ENCODE results near the gene QPCTL. TPM values are rescaled to one million over a fixed set of nuclear protein-coding genes. Genes with fewer than 3 reads are reported as not detected.
"Not testable (repeated sequence)": the region's sequence is repeated elsewhere in the genome, so short reads cannot be mapped to it uniquely, and the experiment has no call there.

QPCTL gene
- total RNA-seq, 1 donor = 15.6 TPM

DNA sequence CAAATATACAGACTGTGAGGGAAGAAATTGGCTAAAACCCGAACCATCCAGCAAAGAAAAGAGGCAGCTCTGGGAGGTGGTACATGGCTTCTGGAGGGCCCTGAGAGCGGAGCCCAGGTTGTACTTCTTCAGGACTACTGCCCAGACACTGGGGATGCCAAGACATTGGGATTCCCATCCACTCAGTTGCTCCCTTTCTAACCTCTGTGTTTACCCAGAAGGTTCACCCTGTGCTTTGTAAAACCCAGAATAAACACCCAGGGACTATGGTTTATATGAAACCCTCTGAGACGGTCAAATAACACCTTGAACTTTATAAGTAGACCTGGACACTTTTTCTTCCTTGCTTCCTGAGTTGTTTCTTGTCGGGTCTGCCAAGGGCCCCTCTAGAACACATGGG is 50.5 kb downstream of the QPCTL start:
- Histone ChIP-seq H2AFZ (ENCODE audit: low read length) (no peak overlapping the region), H3K9me3 (ENCODE audit: low read depth, low read length) (no peaks in the 10 kb centered on the region), H4K20me1 (ENCODE audit: insufficient read depth, low read length) (no peaks in the 10 kb centered on the region), H3K79me2 (ENCODE audit: insufficient read depth, low read length) (no peaks in the 10 kb centered on the region), H3K36me3 (ENCODE audit: insufficient read depth, low read length) (no peaks in the 10 kb centered on the region), H3K27me3 (ENCODE audit: insufficient read depth, low read length) (peaks cover 5% of the 10 kb centered on the region), H3K4me1 (ENCODE audit: insufficient read depth, low read length) (no peaks in the 10 kb centered on the region), H3K27ac (ENCODE audit: low read depth, low read length) (no peak overlapping the region), H3K4me3 (ENCODE audit: insufficient read depth, low read length) (no peak overlapping the region), H3K4me2 (ENCODE audit: insufficient read depth, low read length) (no peak overlapping the region)
- TF ChIP-seq, protein P1, sequence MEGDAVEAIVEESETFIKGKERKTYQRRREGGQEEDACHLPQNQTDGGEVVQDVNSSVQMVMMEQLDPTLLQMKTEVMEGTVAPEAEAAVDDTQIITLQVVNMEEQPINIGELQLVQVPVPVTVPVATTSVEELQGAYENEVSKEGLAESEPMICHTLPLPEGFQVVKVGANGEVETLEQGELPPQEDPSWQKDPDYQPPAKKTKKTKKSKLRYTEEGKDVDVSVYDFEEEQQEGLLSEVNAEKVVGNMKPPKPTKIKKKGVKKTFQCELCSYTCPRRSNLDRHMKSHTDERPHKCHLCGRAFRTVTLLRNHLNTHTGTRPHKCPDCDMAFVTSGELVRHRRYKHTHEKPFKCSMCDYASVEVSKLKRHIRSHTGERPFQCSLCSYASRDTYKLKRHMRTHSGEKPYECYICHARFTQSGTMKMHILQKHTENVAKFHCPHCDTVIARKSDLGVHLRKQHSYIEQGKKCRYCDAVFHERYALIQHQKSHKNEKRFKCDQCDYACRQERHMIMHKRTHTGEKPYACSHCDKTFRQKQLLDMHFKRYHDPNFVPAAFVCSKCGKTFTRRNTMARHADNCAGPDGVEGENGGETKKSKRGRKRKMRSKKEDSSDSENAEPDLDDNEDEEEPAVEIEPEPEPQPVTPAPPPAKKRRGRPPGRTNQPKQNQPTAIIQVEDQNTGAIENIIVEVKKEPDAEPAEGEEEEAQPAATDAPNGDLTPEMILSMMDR (IDR thresholded peaks at IDR 0.05; ENCODE audit: extremely low read depth, low read depth, low read length) = no peak
- DNase-seq (ENCODE audit: insufficient read length, low spot score, missing footprints) = no peak

- Histone ChIP-seq H3K27me3 (ENCODE audit: insufficient read depth, low read length) (peaks cover 5% of the 10 kb centered on the region), H3K9me3 (ENCODE audit: low read depth, low read length) (no peaks in the 10 kb centered on the region), H3K79me2 (ENCODE audit: insufficient read depth, low read length) (no peaks in the 10 kb centered on the region), H4K20me1 (ENCODE audit: insufficient read depth, low read length) (no peaks in the 10 kb centered on the region), H3K36me3 (ENCODE audit: insufficient read depth, low read length) (no peaks in the 10 kb centered on the region), H3K4me2 (ENCODE audit: insufficient read depth, low read length) (no peak overlapping the region), H3K4me1 (ENCODE audit: insufficient read depth, low read length) (no peaks in the 10 kb centered on the region), H3K27ac (ENCODE audit: low read depth, low read length) (no peak overlapping the region), H3K4me3 (ENCODE audit: insufficient read depth, low read length) (no peak overlapping the region), H2AFZ (ENCODE audit: low read length) (no peak overlapping the region)
- no peak for DNase-seq (ENCODE audit: insufficient read length, low spot score, missing footprints)
- TF ChIP-seq, protein P1 (IDR thresholded peaks at IDR 0.05; ENCODE audit: extremely low read depth, low read depth, low read length) = no peak
Observed at GRCh38 chr19:45745606-45746005, 53.1 kb downstream of the QPCTL start.

GRCh38 chr19:45746866-45747265 is 54.4 kb downstream of the QPCTL start:
- Histone ChIP-seq H3K4me1 (ENCODE audit: insufficient read depth, low read length) (no peaks in the 10 kb centered on the region), H3K4me2 (ENCODE audit: insufficient read depth, low read length) (no peak overlapping the region), H3K36me3 (ENCODE audit: insufficient read depth, low read length) (no peaks in the 10 kb centered on the region), H3K4me3 (ENCODE audit: insufficient read depth, low read length) (no peak overlapping the region), H3K79me2 (ENCODE audit: insufficient read depth, low read length) (no peaks in the 10 kb centered on the region), H3K27ac (ENCODE audit: low read depth, low read length) (no peak overlapping the region), H3K27me3 (ENCODE audit: insufficient read depth, low read length) (peaks cover 5% of the 10 kb centered on the region), H2AFZ (ENCODE audit: low read length) (peak overlapping the region; percentile 29), H4K20me1 (ENCODE audit: insufficient read depth, low read length) (no peaks in the 10 kb centered on the region), H3K9me3 (ENCODE audit: low read depth, low read length) (no peaks in the 10 kb centered on the region)
- DNase-seq (ENCODE audit: insufficient read length, low spot score, missing footprints) = peak; percentile 63
- TF ChIP-seq, protein P1 (IDR thresholded peaks at IDR 0.05; ENCODE audit: extremely low read depth, low read depth, low read length) = no peak

GRCh38 chr19:45747513-45747912 is 55.0 kb downstream of the QPCTL start:
- Histone ChIP-seq H3K27ac (ENCODE audit: low read depth, low read length) (no peak overlapping the region), H3K4me3 (ENCODE audit: insufficient read depth, low read length) (no peak overlapping the region), H3K79me2 (ENCODE audit: insufficient read depth, low read length) (no peaks in the 10 kb centered on the region), H4K20me1 (ENCODE audit: insufficient read depth, low read length) (no peaks in the 10 kb centered on the region), H3K4me1 (ENCODE audit: insufficient read depth, low read length) (no peaks in the 10 kb centered on the region), H2AFZ (ENCODE audit: low read length) (no peak overlapping the region), H3K9me3 (ENCODE audit: low read depth, low read length) (no peaks in the 10 kb centered on the region), H3K27me3 (ENCODE audit: insufficient read depth, low read length) (peaks cover 5% of the 10 kb centered on the region), H3K4me2 (ENCODE audit: insufficient read depth, low read length) (no peak overlapping the region), H3K36me3 (ENCODE audit: insufficient read depth, low read length) (no peaks in the 10 kb centered on the region)
- TF ChIP-seq, protein P1 (IDR thresholded peaks at IDR 0.05; ENCODE audit: extremely low read depth, low read depth, low read length) = no peak
- no peak for DNase-seq (ENCODE audit: insufficient read length, low spot score, missing footprints)

DNA sequence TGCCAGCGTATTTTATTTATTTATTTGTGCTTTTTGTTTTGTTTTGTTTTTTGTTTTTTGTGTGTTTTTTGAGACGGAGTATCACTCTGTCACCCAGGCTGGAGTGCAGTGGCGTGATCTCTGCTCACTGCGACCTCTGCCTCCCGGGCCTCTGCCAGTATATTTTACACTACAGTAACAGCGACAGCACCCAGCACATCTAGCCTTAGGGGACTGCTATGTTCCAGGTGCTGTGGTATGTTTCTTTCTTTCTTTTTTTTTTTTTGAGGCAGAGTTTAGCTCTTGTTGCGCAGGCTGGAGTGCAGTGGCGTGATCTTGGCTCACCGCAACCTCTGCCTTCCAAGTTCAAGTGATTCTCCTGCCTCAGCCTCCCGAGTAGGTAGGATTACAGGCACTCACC is 59.0 kb downstream of the QPCTL start:
- not testable (repeated sequence) for H3K4me2 ChIP-seq (ENCODE audit: insufficient read depth, low read length); H3K27ac ChIP-seq (ENCODE audit: low read depth, low read length); H4K20me1 ChIP-seq (ENCODE audit: insufficient read depth, low read length); H3K27me3 ChIP-seq (ENCODE audit: insufficient read depth, low read length); H3K4me3 ChIP-seq (ENCODE audit: insufficient read depth, low read length); H3K79me2 ChIP-seq (ENCODE audit: insufficient read depth, low read length); DNase-seq (ENCODE audit: insufficient read length, low spot score, missing footprints); H3K36me3 ChIP-seq (ENCODE audit: insufficient read depth, low read length); H2AFZ ChIP-seq (ENCODE audit: low read length); H3K9me3 ChIP-seq (ENCODE audit: low read depth, low read length); H3K4me1 ChIP-seq (ENCODE audit: insufficient read depth, low read length)

Measured in osteoblast (primary cell).